Nephron (organoid): ENCODE results near the gene TAF4.
"Not testable (repeated sequence)": the region's sequence is repeated elsewhere in the genome, so short reads cannot be mapped to it uniquely, and the experiment has no call there.

Source experiments
- H3K27ac Mint-ChIP-seq, 3 experiments: 2 replicates each; pipeline ENCODE4 v1.8.0; 2020; ENCODE audit warnings: mixed read lengths in 3 of 3, mild to moderate bottlenecking in 2 of 3, moderate library complexity in 1 of 3
- H3K27me3 Mint-ChIP-seq: 2 replicates; pipeline ENCODE4 v1.8.0; 2021; ENCODE audit warnings: low read depth, mild to moderate bottlenecking, moderate library complexity, mixed read lengths
- H3K36me3 Mint-ChIP-seq: 2 replicates; pipeline ENCODE4 v1.8.0; 2020; ENCODE audit warnings: low read depth, mixed read lengths
- H3K4me1 Mint-ChIP-seq: 2 replicates; pipeline ENCODE4 v1.8.0; 2020; ENCODE audit warnings: mixed read lengths
- H3K4me3 Mint-ChIP-seq, 3 experiments: 2 replicates each; pipeline ENCODE4 v1.8.0; 2020; ENCODE audit warnings: mild to moderate bottlenecking in 3 of 3, mixed read lengths in 3 of 3, moderate library complexity in 2 of 3
- H3K9me3 Mint-ChIP-seq: 2 replicates; pipeline ENCODE4 v1.8.0; 2020; ENCODE audit warnings: mixed read lengths
- TF ChIP-seq, protein P1 (sequence below), 3 experiments: fragments of 200-600 bp; sonication (generic); IDR thresholded peaks; one replicate each; pipeline ENCODE4 v1.5.0; 2021; ENCODE audit warnings: antibody characterized with exemption in 3 of 3; ENCODE audit not compliant: unreplicated experiment in 3 of 3

TAF4 gene

DNA sequence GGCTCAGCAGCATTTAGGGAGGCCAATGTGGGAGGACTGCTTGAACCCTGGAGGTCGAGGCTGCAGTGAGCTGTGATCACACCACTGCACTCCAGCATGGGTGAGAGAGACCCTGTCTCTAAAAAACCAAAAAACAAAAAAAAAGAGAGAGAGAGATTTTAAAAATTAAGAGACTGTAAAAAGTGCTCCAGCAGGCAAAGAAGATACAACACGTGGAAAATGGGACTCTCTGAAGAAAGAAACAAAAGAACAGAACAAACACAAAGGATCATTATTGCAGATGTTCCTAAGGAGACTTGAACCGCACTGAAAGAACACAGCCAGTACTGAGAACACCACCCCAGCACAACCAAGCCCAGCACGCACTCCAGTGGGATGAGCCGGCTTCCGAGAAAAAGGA, 74.2 kb downstream of the TAF4 start:
- no peaks in the 10 kb centered on the region for H3K4me1 Mint-ChIP-seq
- peaks cover 48% of the 10 kb centered on the region for H3K9me3 Mint-ChIP-seq
- no peak overlapping the region for H3K27ac Mint-ChIP-seq
- no peak overlapping the region for H3K4me3 Mint-ChIP-seq
- H3K36me3 Mint-ChIP-seq, result peaks cover 95% of the 10 kb centered on the region
- TF ChIP-seq, protein P1, sequence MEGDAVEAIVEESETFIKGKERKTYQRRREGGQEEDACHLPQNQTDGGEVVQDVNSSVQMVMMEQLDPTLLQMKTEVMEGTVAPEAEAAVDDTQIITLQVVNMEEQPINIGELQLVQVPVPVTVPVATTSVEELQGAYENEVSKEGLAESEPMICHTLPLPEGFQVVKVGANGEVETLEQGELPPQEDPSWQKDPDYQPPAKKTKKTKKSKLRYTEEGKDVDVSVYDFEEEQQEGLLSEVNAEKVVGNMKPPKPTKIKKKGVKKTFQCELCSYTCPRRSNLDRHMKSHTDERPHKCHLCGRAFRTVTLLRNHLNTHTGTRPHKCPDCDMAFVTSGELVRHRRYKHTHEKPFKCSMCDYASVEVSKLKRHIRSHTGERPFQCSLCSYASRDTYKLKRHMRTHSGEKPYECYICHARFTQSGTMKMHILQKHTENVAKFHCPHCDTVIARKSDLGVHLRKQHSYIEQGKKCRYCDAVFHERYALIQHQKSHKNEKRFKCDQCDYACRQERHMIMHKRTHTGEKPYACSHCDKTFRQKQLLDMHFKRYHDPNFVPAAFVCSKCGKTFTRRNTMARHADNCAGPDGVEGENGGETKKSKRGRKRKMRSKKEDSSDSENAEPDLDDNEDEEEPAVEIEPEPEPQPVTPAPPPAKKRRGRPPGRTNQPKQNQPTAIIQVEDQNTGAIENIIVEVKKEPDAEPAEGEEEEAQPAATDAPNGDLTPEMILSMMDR (IDR thresholded peaks at IDR 0.05; ENCODE audit: unreplicated experiment in 3 of 3), result no peak
- no peaks in the 10 kb centered on the region for H3K27me3 Mint-ChIP-seq

DNA sequence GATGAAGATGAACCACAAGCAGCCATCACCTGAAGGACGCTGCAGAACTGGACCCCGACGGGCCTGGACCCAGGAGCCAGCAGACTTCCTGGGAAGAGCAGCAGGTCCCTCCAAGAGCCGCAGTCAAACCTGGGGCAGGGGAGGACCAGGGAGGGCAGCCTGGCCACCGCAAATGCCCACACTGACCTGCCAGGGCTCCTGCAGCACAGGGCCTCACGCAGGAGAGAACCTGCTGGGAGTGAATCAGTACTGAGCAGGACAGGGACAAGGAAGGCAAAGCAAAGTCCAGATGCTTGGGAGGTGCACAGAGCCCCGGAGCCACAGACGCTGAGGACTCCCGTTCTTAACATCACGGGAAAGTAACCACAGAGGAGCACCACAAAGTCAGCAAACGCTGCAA, 75.2 kb downstream of the TAF4 start:
- no peak overlapping the region for H3K4me3 Mint-ChIP-seq
- H3K27me3 Mint-ChIP-seq, result no peaks in the 10 kb centered on the region
- H3K4me1 Mint-ChIP-seq, result no peaks in the 10 kb centered on the region
- peaks cover 45% of the 10 kb centered on the region for H3K9me3 Mint-ChIP-seq
- no peak overlapping the region for H3K27ac Mint-ChIP-seq
- peaks cover 93% of the 10 kb centered on the region for H3K36me3 Mint-ChIP-seq
- TF ChIP-seq, protein P1 (IDR thresholded peaks at IDR 0.05; ENCODE audit: unreplicated experiment in 3 of 3), result no peak

DNA sequence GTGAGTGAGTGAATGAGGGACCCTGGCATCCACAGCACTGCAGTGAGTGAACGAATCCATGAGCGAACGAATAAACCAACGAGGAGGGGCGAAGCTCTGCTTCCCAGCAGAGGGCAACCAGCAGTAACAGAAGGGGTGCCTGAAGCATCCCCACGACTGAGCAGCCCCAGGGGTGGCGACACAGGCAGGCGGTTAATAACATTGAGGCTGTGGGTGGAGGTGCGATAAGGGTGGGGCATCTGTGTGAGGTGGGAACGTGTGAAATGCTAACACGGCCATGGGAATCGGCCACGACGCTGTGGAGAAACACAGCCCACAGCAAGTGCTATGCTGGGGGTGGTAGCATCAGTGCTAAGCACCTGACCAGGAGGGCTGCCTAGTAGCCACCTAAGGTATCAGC, 75.9 kb downstream of the TAF4 start:
- TF ChIP-seq, protein P1 (IDR thresholded peaks at IDR 0.05; ENCODE audit: unreplicated experiment in 3 of 3), result no peak
- peaks cover 86% of the 10 kb centered on the region for H3K36me3 Mint-ChIP-seq
- H3K27ac Mint-ChIP-seq, result no peak overlapping the region
- H3K4me1 Mint-ChIP-seq, result no peaks in the 10 kb centered on the region
- H3K27me3 Mint-ChIP-seq, result no peaks in the 10 kb centered on the region
- peaks cover 39% of the 10 kb centered on the region for H3K9me3 Mint-ChIP-seq
- H3K4me3 Mint-ChIP-seq, result no peak overlapping the region

DNA sequence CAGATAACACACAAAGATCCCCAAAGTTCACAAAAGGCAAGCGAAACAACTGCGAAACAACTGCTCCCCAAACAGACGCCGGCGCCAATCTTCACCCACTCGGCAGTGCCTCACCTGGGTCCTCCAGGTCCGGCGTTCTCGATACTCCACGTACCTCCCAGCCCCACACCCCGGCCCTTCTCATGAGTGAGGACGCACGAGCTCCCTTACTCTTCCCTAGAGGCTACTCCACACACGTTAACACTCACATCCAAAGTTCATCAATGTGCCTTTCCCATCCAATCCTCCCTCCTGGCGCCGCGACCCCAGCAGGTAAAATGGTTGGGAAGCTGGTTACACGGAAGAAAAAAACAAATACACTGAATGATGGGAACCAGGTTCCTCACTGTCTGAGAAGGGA, 77.0 kb downstream of the TAF4 start:
- no peaks in the 10 kb centered on the region for H3K27me3 Mint-ChIP-seq
- no peaks in the 10 kb centered on the region for H3K4me1 Mint-ChIP-seq
- no peak overlapping the region for H3K27ac Mint-ChIP-seq
- H3K36me3 Mint-ChIP-seq, result peaks cover 86% of the 10 kb centered on the region
- TF ChIP-seq, protein P1 (IDR thresholded peaks at IDR 0.05; ENCODE audit: unreplicated experiment in 3 of 3), result no peak
- peaks cover 34% of the 10 kb centered on the region for H3K9me3 Mint-ChIP-seq
- no peak overlapping the region for H3K4me3 Mint-ChIP-seq

DNA sequence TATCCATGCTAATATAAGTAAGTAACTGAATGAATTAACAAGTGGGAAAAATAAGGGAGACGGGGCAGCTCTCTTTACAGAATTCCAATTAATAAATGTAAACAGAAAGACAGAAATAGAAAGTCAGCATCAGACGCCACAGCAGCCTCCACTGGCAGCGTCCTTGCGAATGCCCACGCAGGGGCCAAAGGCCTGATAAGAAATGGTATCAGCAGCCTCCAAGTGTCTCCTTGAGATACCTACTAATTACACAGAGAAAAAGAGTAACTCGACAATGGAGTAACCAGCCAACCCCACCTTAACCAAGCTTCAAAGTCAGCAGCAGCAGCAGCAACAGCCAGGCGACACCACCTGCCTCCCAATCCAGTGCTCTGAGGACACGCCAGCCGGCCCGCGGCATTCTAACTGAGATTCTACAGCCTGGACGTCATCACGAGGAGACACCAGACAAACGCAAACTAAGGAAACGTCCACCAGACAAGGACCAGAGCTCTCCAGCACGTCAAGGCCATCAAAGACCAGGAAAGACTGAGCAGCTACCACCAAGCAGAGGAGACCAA, 78.8 kb downstream of the TAF4 start:
- TF ChIP-seq, protein P1 (IDR thresholded peaks at IDR 0.05; ENCODE audit: unreplicated experiment in 3 of 3), result no peak
- Mint-ChIP-seq H3K4me3 (no peak overlapping the region), H3K27me3 (no peaks in the 10 kb centered on the region), H3K9me3 (peaks cover 21% of the 10 kb centered on the region), H3K36me3 (peaks cover 81% of the 10 kb centered on the region), H3K27ac (no peak overlapping the region), H3K4me1 (no peaks in the 10 kb centered on the region)

DNA sequence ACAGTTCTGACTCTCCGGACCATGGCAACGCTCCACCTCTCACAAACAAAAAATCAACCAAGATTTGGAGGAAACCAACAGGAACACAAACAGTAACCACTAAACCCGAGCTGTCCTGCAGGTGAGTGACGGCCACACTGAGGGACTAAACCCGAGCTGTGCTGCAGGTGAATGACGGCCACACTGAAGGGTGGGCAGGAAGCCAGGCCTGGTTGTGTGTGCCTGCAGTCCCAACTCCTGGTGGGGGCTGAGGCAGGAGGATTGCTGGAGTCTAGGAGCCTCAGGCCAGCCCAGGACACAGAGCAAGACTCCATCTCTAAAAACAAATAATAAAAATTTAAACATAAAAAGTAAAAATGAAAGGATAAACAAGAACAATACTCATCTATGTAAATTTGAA, 80.6 kb downstream of the TAF4 start:
- TF ChIP-seq, protein P1 (IDR thresholded peaks at IDR 0.05; ENCODE audit: unreplicated experiment in 3 of 3), result no peak
- peaks cover 5% of the 10 kb centered on the region for H3K9me3 Mint-ChIP-seq
- H3K4me1 Mint-ChIP-seq, result no peaks in the 10 kb centered on the region
- peaks cover 73% of the 10 kb centered on the region for H3K36me3 Mint-ChIP-seq
- H3K4me3 Mint-ChIP-seq, result no peak overlapping the region
- H3K27me3 Mint-ChIP-seq, result no peaks in the 10 kb centered on the region
- no peak overlapping the region for H3K27ac Mint-ChIP-seq

DNA sequence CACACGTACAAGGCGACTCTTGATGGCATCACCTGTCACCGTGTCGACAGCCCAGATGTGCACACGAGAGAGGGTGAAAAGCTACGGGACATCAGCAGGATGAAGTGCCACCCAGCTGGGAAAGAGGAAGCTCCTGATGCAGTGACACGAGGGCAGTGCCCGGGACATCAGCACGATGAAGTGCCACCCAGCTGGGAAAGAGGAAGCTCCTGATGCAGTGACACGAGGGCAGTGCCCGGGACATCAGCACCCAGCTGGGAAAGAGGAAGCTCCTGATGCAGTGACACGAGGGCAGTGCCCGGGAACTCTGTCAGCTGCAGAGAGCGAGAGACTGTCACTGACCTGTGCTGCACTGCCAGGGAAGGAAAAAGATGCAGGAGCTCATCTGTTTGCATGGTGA, 81.2 kb downstream of the TAF4 start:
- not testable (repeated sequence) for H3K4me1 Mint-ChIP-seq, H3K27me3 Mint-ChIP-seq, H3K4me3 Mint-ChIP-seq, H3K27ac Mint-ChIP-seq, H3K9me3 Mint-ChIP-seq
- H3K36me3 Mint-ChIP-seq, result peaks cover 67% of the 10 kb centered on the region
